BE2C (cell line): ENCODE data around the gene AUTS2.

ENCODE experiments used
- DNase-seq: peaks from one replicate; pipeline ENCODE4 v3.0.0-alpha.2; 2020
- H3K27me3 ChIP-seq: fragments of 250-450 bp; sonication (Bioruptor Pico); 2 replicates; pipeline ENCODE4 v1.5.1; 2020; ENCODE audit warnings: mild to moderate bottlenecking
- H3K36me3 ChIP-seq: fragments of 250-450 bp; sonication (Bioruptor Pico); 2 replicates; pipeline ENCODE4 v1.5.1; 2020; ENCODE audit warnings: mild to moderate bottlenecking
- H3K4me1 ChIP-seq: fragments of 250-450 bp; sonication (Bioruptor Pico); 2 replicates; pipeline ENCODE4 v1.5.1; 2020
- H3K4me3 ChIP-seq: 2 replicates; pipeline ENCODE4 v1.5.1; 2011; ENCODE audit warnings: low read depth, low read length
- H3K9me3 ChIP-seq: fragments of 250-450 bp; sonication (Bioruptor Pico); 2 replicates; pipeline ENCODE4 v1.5.1; 2020
- TF ChIP-seq, protein P1 (sequence below): IDR thresholded peaks from 2 replicates; pipeline ENCODE4 v1.5.1; 2012; ENCODE audit warnings: mild to moderate bottlenecking, low read depth, low read length

AUTS2 gene

DNA sequence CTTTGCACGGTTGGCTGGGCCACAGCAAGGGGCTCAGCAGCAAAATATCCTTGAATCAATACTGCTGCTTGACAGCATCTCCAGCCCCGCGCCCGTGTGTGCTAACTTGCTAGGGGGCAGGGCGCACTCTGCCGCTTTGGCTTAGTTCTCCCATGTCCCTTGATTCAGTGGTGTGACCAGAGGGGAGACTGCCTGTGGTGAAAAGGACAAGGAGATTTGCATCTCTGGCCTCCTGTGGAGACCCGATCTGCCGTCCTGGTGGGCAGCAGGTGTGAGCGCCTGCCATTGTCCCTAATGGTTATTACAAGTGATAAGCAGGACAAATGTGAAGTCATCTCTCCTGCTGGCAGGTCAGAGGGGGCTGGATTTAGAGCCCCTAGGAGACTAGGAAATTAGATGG lies 1033.4 kb downstream of the AUTS2 start:
- TF ChIP-seq, protein P1, sequence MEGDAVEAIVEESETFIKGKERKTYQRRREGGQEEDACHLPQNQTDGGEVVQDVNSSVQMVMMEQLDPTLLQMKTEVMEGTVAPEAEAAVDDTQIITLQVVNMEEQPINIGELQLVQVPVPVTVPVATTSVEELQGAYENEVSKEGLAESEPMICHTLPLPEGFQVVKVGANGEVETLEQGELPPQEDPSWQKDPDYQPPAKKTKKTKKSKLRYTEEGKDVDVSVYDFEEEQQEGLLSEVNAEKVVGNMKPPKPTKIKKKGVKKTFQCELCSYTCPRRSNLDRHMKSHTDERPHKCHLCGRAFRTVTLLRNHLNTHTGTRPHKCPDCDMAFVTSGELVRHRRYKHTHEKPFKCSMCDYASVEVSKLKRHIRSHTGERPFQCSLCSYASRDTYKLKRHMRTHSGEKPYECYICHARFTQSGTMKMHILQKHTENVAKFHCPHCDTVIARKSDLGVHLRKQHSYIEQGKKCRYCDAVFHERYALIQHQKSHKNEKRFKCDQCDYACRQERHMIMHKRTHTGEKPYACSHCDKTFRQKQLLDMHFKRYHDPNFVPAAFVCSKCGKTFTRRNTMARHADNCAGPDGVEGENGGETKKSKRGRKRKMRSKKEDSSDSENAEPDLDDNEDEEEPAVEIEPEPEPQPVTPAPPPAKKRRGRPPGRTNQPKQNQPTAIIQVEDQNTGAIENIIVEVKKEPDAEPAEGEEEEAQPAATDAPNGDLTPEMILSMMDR: no peak
- H3K4me1 ChIP-seq: peaks cover 8% of the 10 kb centered on the region
- no peaks in the 10 kb centered on the region for H3K36me3 ChIP-seq
- H3K4me3 ChIP-seq: no peak overlapping the region
- no peaks in the 10 kb centered on the region for H3K27me3 ChIP-seq
- no peaks in the 10 kb centered on the region for H3K9me3 ChIP-seq
- no peak for DNase-seq

DNA sequence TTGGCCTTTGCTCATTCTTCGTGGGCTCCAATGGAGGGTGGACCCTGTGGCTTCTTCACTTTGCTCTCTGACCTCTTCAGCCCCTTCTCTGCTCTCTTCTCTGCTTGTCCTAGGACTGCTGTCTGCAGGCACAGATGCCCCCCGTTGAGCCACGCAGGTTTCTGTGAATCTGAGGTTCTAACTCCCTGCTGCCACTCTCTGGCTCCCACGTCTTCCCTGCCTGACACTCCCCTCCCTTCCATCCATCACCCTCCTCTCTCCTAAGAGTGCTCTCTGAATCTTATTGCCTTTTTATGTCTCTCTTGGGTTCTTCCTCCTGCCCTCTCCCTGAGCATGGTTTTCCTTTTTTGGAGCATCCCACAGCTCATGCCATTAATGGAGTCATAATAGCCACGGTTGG lies 1034.1 kb downstream of the AUTS2 start:
- TF ChIP-seq, protein P1: no peak

DNA sequence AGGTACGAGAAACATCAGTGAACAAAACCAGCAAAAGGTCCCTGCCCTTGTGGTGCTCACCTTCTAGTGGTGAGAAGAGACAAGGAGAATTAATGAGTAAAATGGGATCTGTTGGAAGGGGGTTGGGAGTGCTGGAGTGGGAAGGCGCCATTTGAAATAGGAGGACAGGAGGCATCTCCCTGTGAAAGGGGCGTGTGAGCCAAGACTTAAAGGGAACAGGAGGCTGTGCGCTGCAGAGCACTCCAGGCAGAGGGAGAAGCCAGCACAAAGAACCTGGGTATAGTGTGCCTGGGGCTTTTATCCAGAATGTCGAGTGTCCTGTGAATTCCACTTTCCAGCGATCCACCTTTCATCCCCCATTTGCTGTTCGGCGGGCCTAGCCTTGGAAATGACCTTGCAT lies 1035.8 kb downstream of the AUTS2 start:
- Histone ChIP-seq H3K4me3 (no peak overlapping the region), H3K36me3 (no peaks in the 10 kb centered on the region), H3K9me3 (no peaks in the 10 kb centered on the region), H3K4me1 (peaks cover 8% of the 10 kb centered on the region), H3K27me3 (no peaks in the 10 kb centered on the region)
- TF ChIP-seq, protein P1: no peak
- no peak for DNase-seq

More for the DNA sequence above, 1034.1 kb downstream of the AUTS2 start:
- Histone ChIP-seq H3K36me3 (no peaks in the 10 kb centered on the region), H3K9me3 (no peaks in the 10 kb centered on the region), H3K27me3 (no peaks in the 10 kb centered on the region), H3K4me1 (peaks cover 8% of the 10 kb centered on the region), H3K4me3 (no peak overlapping the region)
- DNase-seq: no peak

DNA sequence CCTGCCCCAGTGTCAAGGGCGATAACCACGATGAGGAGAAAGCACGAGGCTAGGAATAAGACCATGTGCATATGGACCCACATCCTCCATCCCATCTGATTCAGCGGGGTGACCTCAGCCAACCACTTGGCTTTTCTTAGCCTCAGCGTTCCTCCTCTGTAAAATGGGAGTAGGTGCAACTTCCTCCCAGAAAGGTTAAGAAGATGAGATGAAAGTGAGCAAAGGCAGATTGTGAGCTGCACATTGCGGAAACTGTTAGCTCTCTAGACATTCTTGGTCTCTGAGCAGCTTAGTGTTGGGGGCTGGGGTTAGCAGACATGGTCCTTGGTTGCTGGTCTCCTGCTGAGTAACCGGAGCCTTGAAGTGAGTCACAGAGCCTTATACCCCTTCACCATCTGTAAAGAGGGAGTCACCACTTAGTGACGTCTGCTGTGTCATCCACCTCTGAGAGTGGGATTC lies 1036.4 kb downstream of the AUTS2 start:
- H3K4me3 ChIP-seq: no peak overlapping the region
- TF ChIP-seq, protein P1: no peak
- no peak for DNase-seq
- H3K36me3 ChIP-seq: no peaks in the 10 kb centered on the region
- no peaks in the 10 kb centered on the region for H3K27me3 ChIP-seq
- no peaks in the 10 kb centered on the region for H3K9me3 ChIP-seq
- peaks cover 8% of the 10 kb centered on the region for H3K4me1 ChIP-seq

DNA sequence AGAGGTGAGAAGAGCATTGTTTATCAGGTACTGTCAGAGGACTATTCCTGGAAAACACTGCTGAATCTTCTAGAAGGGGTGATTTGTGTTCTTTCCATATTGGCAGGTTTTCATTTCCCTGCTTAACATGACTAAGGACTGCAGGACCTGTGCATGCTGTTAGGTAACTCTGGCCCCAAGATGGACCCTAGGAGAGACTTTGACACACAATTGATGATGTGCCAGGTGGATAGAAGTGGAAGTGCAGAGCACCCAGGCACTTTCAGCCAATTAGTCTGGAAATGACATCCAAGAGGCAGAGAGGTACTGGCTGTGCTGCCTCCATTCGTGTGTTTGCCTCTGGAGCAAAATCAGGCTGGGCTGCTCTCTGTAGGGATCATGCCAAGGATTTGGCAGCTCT lies 1037.4 kb downstream of the AUTS2 start:
- H3K9me3 ChIP-seq: no peaks in the 10 kb centered on the region
- no peaks in the 10 kb centered on the region for H3K36me3 ChIP-seq
- H3K4me1 ChIP-seq: peaks cover 4% of the 10 kb centered on the region
- TF ChIP-seq, protein P1: 0 out of 2 replicates have a peak, but pooled peaks have one; percentile 5
- no peak overlapping the region for H3K4me3 ChIP-seq
- DNase-seq: no peak
- H3K27me3 ChIP-seq: no peaks in the 10 kb centered on the region

DNA sequence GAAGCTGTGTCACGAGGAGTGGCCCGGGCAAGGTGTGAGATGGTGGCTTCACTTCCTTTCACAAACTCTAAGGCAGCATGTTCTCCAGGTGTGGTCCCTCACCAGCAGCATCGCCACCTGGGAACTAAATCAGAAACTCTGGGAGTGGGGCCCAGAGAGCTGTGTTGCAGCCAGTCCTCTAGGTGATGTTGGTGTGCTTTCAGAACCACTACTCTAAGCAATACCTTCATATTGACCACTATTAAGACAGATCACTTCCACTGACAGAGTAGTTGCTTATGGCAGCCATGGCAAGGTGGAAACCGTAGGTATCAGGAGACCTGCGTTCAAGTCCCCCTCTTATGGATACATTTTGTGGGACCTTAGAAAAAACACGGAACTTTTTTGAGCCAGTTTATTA lies 1037.9 kb downstream of the AUTS2 start:
- TF ChIP-seq, protein P1: no peak
- DNase-seq: no peak
- Histone ChIP-seq H3K9me3 (no peaks in the 10 kb centered on the region), H3K4me3 (no peak overlapping the region), H3K36me3 (no peaks in the 10 kb centered on the region), H3K4me1 (peaks cover 3% of the 10 kb centered on the region; the same call in 1 of the 2 replicates), H3K27me3 (no peaks in the 10 kb centered on the region)
